HG03457 (cell line): ENCODE measurements around the gene UNKL.

Experiments
- ATAC-seq: cut with Tn5 transposase; IDR thresholded peaks from one replicate; pipeline ENCODE4 v1.9.1; 2021; ENCODE audit warnings: moderate number of reproducible peaks; ENCODE audit not compliant: unreplicated experiment

UNKL gene

GRCh38 chr16:1414532-1415260 lies at the start of gene UNKL:
UNKL (minus strand) TSS chr16:1414704; CDS start chr16:1414691, 13 bp downstream.
- ATAC-seq: no peak

- ATAC-seq: no peak
Observed at GRCh38 chr16:1461146-1461545, 46.6 kb upstream of the UNKL start.

GRCh38 chr16:1460602-1461138 lies 46.2 kb upstream of the UNKL start:
- no peak for ATAC-seq

GRCh38 chr16:1459967-1460366 lies 45.5 kb upstream of the UNKL start:
- no peak for ATAC-seq

- no peak for ATAC-seq
Observed at GRCh38 chr16:1458977-1459341, 44.5 kb upstream of the UNKL start.

- no peak for ATAC-seq
Observed at GRCh38 chr16:1458336-1458976, 44.0 kb upstream of the UNKL start.

GRCh38 chr16:1457489-1458245 lies 43.2 kb upstream of the UNKL start:
- ATAC-seq: no peak

GRCh38 chr16:1456951-1457350 lies 42.4 kb upstream of the UNKL start:
- ATAC-seq: no peak

DNA sequence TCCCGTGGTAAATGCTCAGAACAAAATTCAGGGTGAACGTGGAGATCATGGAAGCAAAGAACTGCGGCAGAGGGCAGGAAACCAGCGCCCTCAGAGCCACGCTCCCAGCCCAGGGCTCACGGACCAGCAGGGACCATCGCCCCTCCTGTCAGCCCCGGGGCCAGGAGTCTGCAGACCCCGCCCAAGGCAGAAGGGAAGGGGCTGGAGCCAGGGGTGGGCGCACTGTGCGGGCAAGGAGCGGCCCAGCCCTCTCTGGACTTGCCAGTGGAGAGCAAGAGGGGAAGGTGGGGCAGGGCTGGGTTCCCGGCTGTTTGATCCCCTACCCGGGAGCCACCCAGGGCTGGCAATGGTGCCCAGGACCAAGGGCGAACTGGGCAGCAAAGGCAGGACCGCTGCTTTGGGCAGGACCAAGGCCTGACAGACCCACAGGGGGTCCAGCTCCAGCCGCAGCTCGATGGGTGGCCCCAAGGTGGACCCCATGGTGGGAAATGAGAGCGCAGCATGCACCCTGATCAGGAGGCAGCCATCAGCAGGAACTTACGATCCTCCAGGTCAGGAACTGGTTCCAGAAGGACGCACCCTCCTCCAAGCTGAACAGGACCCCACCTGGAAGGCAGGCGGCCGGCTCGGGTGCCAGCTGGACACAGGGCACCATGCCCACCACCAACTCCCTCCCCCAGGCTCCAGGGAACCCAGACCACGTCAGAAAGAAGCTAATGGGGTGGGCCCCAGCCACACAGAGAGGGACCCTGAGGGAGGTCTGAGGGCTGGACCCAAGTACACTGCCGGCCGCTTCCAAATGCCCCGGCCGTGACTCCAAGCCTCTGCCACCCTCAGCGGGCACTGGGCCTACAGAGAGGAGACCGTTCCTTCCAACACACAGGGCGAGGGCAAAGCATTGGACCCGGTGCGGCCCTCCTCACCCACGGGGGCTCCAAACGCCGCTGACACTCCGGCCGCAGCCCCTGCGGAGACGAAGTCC lies 41.0 kb upstream of the UNKL start:
- ATAC-seq: no peak

GRCh38 chr16:1454561-1454960 lies 40.1 kb upstream of the UNKL start:
- ATAC-seq: no peak

- no peak for ATAC-seq
Observed at GRCh38 chr16:1453316-1453715, 38.8 kb upstream of the UNKL start.

GRCh38 chr16:1452530-1452929 lies 38.0 kb upstream of the UNKL start:
- no peak for ATAC-seq

- no peak for ATAC-seq
Observed at GRCh38 chr16:1451702-1452392, 37.3 kb upstream of the UNKL start.

DNA sequence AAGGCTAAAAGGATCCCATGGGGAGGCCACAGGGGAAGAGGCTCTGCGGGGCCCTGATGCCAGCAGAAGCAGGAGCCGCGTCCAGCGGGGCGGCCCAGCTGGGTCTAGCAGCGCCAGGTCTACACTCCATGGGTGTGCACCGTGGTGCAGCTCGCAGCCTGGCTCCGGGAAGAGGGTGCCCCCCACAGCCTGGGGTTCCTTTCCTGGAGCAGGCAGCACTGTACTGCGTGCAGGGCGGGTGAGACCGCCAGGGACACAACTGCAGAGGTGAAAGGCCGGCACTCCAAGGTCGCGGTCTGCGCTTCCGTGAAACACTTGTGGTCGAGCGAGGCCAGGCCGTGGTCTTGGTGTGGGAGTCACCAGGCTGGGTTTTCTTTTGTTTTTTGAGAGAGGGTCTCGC lies 36.3 kb upstream of the UNKL start:
- no peak for ATAC-seq

DNA sequence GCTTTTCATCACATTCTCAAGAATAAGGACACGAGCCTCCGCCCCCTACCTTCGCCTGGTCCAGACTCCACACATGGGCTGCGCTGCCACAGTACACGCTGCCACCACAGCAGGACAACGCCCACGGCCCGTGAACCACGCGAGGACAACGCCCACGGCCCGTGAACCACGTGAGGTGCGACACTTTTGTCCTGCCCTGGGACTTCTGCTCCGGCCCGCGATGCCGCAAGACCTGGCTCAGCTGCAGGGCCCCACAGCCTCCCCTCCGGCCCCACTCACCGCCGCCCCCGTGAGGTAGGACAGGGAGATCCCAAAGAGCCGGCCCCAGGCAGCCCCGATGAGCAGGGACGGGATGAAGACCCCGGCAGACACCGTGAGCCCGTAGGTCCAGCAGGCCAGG lies 35.7 kb upstream of the UNKL start:
- no peak for ATAC-seq

DNA sequence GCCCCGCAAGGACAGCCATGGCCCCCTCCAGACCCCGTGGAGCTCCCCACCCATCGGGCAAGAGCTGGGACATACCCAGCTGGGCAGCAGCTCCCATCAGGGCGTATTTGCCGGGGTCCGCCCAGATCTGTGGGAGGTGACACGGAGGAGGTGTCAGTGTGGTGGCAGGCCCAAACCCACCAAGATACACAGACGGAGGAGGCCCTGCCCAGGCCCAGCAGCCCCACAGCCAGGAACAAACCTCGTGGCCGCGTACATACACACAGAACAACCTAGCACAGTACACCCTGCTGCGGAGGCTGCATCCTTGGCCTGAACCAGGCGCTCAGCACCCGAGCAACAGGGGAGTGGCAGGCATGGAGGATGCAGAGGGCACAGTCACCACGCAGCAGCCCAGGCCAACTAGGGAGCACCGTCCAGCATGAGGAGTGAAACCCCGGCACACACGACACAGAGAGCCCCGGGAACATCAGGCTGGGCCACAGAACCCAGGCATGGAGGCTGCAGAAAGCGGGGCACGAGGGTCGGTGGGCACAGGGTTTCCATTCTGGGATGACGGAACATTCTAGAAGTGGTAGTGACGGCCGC lies 34.8 kb upstream of the UNKL start:
- ATAC-seq: no peak

- ATAC-seq: no peak
Observed at GRCh38 chr16:1448536-1449116, 34.1 kb upstream of the UNKL start.

GRCh38 chr16:1447965-1448364 lies 33.5 kb upstream of the UNKL start:
- no peak for ATAC-seq
